Coronary artery (tissue), 2 donors: ENCODE measurements around the gene TRIM54.

Source experiments
- DNase-seq: peaks from one replicate; pipeline ENCODE4 v3.0.0-alpha.2; 2017; ENCODE audit warnings: low spot score
- H3K27ac ChIP-seq, 2 donors: fragments of 200-600 bp; sonication (generic); one replicate each; pipeline ENCODE4 v1.5.1; 2016 to 2019
- H3K4me3 ChIP-seq: fragments of 200-600 bp; sonication (generic); 2 replicates; pipeline ENCODE4 v1.5.1; 2016; ENCODE audit warnings: mild to moderate bottlenecking, moderate library complexity
- TF ChIP-seq, protein P1 (sequence below): fragments of 200-600 bp; sonication (generic); IDR thresholded peaks from one replicate; pipeline ENCODE4 v1.5.1; 2019; ENCODE audit warnings: antibody characterized with exemption

TRIM54 gene

DNA sequence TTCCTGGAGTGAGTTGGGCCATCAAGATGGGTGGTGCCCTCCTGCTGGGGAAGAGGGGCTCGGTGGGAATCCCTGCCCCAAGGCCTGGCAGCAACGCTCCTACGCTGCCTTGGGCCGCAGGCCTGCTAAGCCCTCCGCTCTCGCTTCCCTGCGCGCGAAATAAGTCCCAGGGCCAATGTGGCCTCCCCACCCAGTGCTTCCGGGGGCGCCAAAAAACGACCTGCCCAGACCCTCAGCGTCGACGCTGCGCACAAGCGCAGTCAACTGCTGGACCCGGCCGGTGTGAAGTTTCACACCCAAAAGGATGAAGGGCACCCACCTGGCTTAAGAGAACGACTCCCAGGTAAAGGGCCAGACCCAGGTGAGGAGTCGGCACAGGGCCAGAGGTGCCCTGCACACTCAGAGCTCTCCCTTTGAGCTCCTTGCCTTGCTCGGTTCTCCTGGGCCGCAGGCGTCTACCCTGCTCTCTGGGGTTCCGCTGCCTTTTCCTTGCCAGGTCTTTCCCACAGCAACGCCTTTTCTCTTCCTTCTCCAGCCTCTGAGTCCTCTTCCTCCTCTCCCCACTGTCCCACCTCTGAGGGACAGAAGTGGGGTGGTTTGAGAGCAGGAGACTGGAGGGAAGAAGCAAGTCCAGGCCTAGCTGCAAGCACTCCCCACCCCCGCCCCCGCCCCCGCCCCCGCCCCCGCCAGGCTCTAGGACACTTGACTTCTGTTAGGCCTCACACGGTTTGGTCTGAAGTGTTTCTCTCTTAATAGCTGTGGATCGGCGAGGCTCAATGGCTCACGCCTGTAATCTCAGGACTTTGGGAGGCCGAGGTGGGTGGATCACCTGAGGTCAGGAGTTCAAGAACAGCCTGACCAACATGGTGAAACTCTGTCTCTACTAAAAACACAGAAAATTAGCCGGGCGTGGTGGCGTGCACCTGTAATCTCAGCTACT lies 6.7 kb upstream of the TRIM54 start, which contains the start of gene DNAJC5G:
TSS of gene DNAJC5G (plus strand) at position 223 of the 940 bp plus-strand sequence. CDS start 1,296 bp downstream, outside the sequence.
- no peak within 1 kb of the TSS for H3K27ac ChIP-seq
- TF ChIP-seq, protein P1, sequence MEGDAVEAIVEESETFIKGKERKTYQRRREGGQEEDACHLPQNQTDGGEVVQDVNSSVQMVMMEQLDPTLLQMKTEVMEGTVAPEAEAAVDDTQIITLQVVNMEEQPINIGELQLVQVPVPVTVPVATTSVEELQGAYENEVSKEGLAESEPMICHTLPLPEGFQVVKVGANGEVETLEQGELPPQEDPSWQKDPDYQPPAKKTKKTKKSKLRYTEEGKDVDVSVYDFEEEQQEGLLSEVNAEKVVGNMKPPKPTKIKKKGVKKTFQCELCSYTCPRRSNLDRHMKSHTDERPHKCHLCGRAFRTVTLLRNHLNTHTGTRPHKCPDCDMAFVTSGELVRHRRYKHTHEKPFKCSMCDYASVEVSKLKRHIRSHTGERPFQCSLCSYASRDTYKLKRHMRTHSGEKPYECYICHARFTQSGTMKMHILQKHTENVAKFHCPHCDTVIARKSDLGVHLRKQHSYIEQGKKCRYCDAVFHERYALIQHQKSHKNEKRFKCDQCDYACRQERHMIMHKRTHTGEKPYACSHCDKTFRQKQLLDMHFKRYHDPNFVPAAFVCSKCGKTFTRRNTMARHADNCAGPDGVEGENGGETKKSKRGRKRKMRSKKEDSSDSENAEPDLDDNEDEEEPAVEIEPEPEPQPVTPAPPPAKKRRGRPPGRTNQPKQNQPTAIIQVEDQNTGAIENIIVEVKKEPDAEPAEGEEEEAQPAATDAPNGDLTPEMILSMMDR: no peak
- no peak for DNase-seq
- no peak within 1 kb of the TSS for H3K4me3 ChIP-seq

DNA sequence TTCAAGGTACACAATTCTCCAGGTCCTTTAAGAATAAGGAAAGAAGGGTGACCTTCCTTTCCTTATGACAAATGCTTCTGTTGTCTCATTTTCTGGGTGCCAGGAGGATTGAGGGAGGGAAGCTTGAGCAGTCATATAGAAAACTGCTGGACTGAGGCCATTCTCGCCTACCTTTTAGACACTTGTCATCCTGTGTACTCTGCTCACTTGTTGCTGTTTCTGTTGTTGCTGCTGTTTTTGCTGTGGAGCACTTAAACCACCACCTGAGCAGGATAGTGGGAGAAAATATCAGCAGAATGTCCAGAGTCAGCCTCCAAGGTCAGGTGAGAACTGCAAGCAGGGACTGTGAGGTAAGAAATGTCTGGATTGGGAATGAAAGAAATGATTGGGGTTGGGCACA lies 4.2 kb upstream of the TRIM54 start:
- TF ChIP-seq, protein P1: no peak
- Histone ChIP-seq H3K27ac (no peak overlapping the region), H3K4me3 (no peak overlapping the region)
- DNase-seq: no peak

DNA sequence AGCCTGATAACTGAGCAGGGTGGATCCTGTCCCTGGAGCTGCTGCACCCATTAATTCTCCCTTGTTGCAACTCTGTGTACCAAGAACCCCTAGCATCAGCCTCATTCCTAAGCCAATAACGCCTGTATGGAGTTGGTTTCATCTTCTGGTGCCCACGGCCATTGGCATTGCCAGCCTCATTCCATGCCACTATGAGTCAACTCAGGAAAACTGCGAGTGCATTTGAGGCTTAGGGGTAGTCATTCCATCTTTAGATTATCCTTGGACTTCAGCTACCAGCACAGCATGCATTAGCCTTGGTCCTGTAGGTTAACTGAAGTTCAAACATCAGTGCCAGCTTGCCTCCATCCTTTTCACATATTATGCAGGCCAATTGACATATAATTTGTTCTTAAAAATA lies 1.4 kb upstream of the TRIM54 start:
- no peak overlapping the region for H3K4me3 ChIP-seq
- no peak for DNase-seq
- TF ChIP-seq, protein P1: no peak
- no peak overlapping the region for H3K27ac ChIP-seq

DNA sequence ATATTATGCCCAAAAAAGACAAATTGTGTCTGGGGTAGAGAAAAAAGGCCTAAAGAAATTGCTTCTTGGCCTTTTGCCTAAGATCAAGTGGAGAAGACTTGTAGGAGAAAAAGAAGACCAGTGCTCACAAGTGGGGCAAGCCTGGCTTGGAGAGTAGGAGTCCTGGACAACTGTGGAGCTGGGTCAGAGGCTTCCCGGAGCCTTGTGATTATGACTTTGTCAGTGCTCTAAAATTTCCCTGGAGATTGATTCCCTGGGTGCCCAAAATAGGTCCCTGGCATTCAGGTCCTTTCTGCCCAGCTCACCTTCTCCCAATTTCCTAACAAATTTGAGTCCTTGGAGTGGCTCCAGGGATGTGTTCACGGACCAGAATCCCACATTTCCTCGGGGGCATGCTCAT lies 787 bp upstream of the TRIM54 start:
- no peak for DNase-seq
- Histone ChIP-seq H3K27ac (peak overlapping the region in 1 of 2 donors; percentile 6), H3K4me3 (no peak overlapping the region)
- TF ChIP-seq, protein P1: no peak

DNA sequence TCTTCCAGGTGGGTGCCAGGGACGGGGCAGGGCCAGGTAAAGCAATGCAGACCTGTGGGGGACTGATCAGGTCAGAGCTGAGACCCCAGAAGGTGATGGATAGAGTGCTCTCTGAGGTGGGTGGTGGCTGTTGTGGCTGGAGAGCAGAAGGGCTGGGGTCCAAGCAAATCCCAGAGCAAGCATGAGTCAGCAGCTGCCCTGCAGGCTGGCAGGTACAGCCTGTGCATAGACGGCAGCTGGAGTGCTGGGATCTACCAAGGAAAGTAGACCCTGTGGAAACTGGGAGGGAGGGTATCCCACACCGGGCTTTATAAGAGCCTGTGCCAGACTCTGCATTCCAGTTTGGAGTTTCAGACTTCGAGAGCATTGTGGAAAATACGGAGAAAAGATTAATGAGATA lies 663 bp downstream of the TRIM54 start:
- no peak overlapping the region for H3K27ac ChIP-seq
- no peak overlapping the region for H3K4me3 ChIP-seq
- TF ChIP-seq, protein P1: no peak
- no peak for DNase-seq

DNA sequence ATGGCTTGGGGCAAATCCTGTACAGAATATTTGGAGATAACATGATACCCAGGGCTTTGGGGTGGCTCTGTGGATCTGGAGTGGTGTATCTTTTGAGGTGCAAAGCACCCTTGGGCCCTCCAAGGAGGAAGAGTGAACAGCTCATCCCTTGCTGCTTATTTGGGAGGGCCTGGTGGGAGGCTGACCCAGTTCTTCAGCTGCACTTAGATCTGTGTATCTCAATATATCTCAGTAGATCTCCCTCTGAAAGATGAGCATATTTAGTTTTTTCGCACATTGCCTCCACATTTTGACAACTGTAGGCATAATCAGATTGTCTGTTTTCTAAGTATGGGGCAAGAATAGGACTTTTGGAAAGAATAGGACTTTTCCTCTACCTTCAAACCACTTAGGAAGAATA lies 2.8 kb downstream of the TRIM54 start:
- no peak overlapping the region for H3K4me3 ChIP-seq
- H3K27ac ChIP-seq: no peak overlapping the region
- TF ChIP-seq, protein P1: no peak
- DNase-seq: no peak

DNA sequence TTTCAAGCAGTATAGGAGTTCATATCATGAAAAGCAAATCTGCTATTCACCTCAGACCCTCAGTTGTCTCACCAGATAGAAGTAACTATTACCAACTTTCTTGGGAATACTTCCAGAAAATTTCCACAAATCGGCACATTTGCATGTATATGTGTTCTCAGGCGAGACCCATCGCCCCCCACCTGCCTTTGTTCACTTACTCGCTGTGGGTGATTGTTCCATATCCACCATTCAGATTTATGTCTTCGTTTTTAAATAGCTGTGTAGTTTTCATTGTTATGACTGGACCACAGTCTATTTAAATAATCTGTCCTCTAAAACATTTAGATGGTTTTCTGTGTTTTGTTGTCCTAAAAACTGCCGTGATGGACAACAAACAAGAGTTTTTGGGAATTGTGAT lies 3.3 kb downstream of the TRIM54 start:
- no peak for DNase-seq
- Histone ChIP-seq H3K4me3 (no peak overlapping the region), H3K27ac (no peak overlapping the region)
- TF ChIP-seq, protein P1: no peak
